Caco-2 (cell line): ENCODE data around the gene IGDCC3. TPM values are rescaled to one million over a fixed set of nuclear protein-coding genes. Genes with fewer than 3 reads are reported as not detected.

Source experiments
- BruUV-seq: library from RNA; stranded (reverse); fragments of 400-500 nt; replicated peaks from 2 replicates; lab custom pipeline; 2021; lab: Mats Ljungman, UMichigan
- CTCF ChIA-PET: fragments of 300-600 bp; sonication (Branson Sonifier 250); formaldehyde crosslinking; loops from one replicate; lab custom pipeline; 2022; ENCODE audit warnings: antibody characterized with exemption; lab: Charles Lee
- POLR2A ChIA-PET: fragments of 300-600 bp; sonication (Branson Sonifier 250); formaldehyde crosslinking; loops from one replicate; lab custom pipeline; 2022; ENCODE audit warnings: antibody characterized with exemption; lab: Charles Lee
- DNase-seq, 2 experiments: peaks; one replicate each; pipeline versions ENCODE4 v3.0.0 to v3.0.0-alpha.2; 2020 to 2022
- H3K27me3 ChIP-seq: replicated peaks from 2 replicates; pipeline ENCODE4 v1.6.0; 2011; ENCODE audit warnings: low read length; ENCODE audit not compliant: control insufficient read depth, insufficient read depth
- H3K36me3 ChIP-seq: 2 replicates; pipeline ENCODE4 v1.5.1; 2011; ENCODE audit warnings: low read length; ENCODE audit not compliant: control insufficient read depth, insufficient read depth
- H3K4me1 ChIP-seq: fragments of 250-450 bp; sonication (Bioruptor Pico); 2 replicates; pipeline ENCODE4 v1.5.1; 2020; ENCODE audit warnings: mild to moderate bottlenecking
- H3K4me3 ChIP-seq: 2 replicates; pipeline ENCODE4 v1.5.1; 2011; ENCODE audit warnings: low read depth, mild to moderate bottlenecking, control low read depth, low read length
- H3K9me3 ChIP-seq: fragments of 250-450 bp; sonication (Bioruptor Pico); 2 replicates; pipeline ENCODE4 v1.5.1; 2020; ENCODE audit warnings: mild to moderate bottlenecking, moderate library complexity
- H3K27ac Mint-ChIP-seq: one replicate; pipeline ENCODE4 v1.8.0; 2022; ENCODE audit warnings: mixed read lengths; ENCODE audit not compliant: unreplicated experiment
- H3K27me3 Mint-ChIP-seq: one replicate; pipeline ENCODE4 v1.8.0; 2022; ENCODE audit warnings: mixed read lengths; ENCODE audit not compliant: insufficient read depth, unreplicated experiment
- H3K36me3 Mint-ChIP-seq: one replicate; pipeline ENCODE4 v1.8.0; 2022; ENCODE audit warnings: mild to moderate bottlenecking, mixed read lengths; ENCODE audit not compliant: insufficient read depth, unreplicated experiment
- H3K4me1 Mint-ChIP-seq: one replicate; pipeline ENCODE4 v1.8.0; 2022; ENCODE audit warnings: low read depth, mixed read lengths; ENCODE audit not compliant: unreplicated experiment
- H3K4me3 Mint-ChIP-seq: one replicate; pipeline ENCODE4 v1.8.0; 2022; ENCODE audit warnings: mild to moderate bottlenecking, moderate library complexity, mixed read lengths; ENCODE audit not compliant: unreplicated experiment
- H3K9me3 Mint-ChIP-seq: one replicate; pipeline ENCODE4 v1.8.0; 2022; ENCODE audit warnings: mixed read lengths; ENCODE audit not compliant: unreplicated experiment
- intact Hi-C: fragments of 100-400 bp; cut with micrococcal nuclease; formaldehyde crosslinking; loops from one replicate; pipeline ENCODE4 v1.10.0; 2022; ENCODE audit not compliant: unreplicated experiment
- total RNA-seq: library from RNA; stranded (reverse); gene quantifications from 2 replicates; pipeline ENCODE4 v1.2.3, GENCODE V29; 2022
- TF ChIP-seq, protein P1 (sequence below), 2 experiments: fragments of 200-600 bp in 1 of 2; IDR thresholded peaks; 1 replicate in 1 of 2; 2 replicates in 1 of 2; pipeline versions ENCODE4 v1.5.1 to v1.8.0; 2011 to 2022; ENCODE audit warnings: antibody characterized with exemption in 1 of 2, control low read depth in 1 of 2, inconsistent platforms in 1 of 2, low read depth in 1 of 2, low read length in 1 of 2, mild to moderate bottlenecking in 1 of 2, moderate library complexity in 1 of 2; ENCODE audit not compliant: insufficient read depth in 1 of 2, severe bottlenecking in 1 of 2, unreplicated experiment in 1 of 2

The IGDCC3 gene
- total RNA-seq, 1 experiment from 2014 or later = 51.2 TPM

DNA sequence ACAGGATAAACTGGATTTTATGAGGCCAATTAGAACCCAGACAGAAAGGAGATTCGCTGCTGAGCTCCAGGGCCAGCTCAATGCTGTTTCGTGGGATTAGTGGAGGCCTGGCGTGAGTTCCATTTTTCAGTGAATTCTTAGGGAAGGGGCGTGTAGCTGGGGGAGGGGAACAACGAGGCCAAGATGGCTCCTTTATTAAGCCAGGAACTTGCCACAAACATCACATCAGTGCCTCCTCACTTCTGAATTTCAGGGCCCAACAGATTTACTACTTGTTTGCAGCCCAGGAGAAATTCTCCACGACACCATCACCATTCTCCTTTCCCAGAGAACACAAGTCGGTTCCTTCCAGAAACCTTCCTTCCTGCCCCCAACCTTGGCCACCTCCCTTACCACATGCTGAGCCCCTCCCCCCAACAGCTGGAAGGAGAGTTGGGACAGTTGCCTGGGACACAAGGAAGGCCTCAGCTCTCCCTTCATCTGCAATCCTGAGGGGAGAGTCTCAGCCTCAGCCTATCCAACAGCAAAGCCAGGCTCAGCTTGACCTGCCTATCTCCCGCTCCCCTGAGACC lies 39.1 kb upstream of the IGDCC3 start:
- Mint-ChIP-seq H3K27me3 (no peaks in the 10 kb centered on the region), H3K4me3 (no peak overlapping the region), H3K36me3 (no peaks in the 10 kb centered on the region), H3K9me3 (no peaks in the 10 kb centered on the region), H3K27ac (no peak overlapping the region), H3K4me1 (peaks cover 13% of the 10 kb centered on the region)
- Histone ChIP-seq H3K9me3 (no peaks in the 10 kb centered on the region), H3K36me3 (no peaks in the 10 kb centered on the region), H3K4me3 (no peak overlapping the region), H3K27me3 (no peaks in the 10 kb centered on the region), H3K4me1 (peaks cover 43% of the 10 kb centered on the region)
- BruUV-seq = no TSS peak
- DNase-seq = no peak
- intact Hi-C loops = no loop called here
- POLR2A ChIA-PET = no interaction called here
- TF ChIP-seq, protein P1, sequence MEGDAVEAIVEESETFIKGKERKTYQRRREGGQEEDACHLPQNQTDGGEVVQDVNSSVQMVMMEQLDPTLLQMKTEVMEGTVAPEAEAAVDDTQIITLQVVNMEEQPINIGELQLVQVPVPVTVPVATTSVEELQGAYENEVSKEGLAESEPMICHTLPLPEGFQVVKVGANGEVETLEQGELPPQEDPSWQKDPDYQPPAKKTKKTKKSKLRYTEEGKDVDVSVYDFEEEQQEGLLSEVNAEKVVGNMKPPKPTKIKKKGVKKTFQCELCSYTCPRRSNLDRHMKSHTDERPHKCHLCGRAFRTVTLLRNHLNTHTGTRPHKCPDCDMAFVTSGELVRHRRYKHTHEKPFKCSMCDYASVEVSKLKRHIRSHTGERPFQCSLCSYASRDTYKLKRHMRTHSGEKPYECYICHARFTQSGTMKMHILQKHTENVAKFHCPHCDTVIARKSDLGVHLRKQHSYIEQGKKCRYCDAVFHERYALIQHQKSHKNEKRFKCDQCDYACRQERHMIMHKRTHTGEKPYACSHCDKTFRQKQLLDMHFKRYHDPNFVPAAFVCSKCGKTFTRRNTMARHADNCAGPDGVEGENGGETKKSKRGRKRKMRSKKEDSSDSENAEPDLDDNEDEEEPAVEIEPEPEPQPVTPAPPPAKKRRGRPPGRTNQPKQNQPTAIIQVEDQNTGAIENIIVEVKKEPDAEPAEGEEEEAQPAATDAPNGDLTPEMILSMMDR (IDR thresholded peaks at IDR 0.05; ENCODE audit: insufficient read depth in 1 of 2, low read depth in 1 of 2, low read length in 1 of 2, severe bottlenecking in 1 of 2, unreplicated experiment in 1 of 2) = no peak
- CTCF ChIA-PET = interaction anchor here (1.1 kb wide), 1 partner anchor 15 kb away, joined by 8 read pairs; no protein-coding TSS in a partner anchor

DNA sequence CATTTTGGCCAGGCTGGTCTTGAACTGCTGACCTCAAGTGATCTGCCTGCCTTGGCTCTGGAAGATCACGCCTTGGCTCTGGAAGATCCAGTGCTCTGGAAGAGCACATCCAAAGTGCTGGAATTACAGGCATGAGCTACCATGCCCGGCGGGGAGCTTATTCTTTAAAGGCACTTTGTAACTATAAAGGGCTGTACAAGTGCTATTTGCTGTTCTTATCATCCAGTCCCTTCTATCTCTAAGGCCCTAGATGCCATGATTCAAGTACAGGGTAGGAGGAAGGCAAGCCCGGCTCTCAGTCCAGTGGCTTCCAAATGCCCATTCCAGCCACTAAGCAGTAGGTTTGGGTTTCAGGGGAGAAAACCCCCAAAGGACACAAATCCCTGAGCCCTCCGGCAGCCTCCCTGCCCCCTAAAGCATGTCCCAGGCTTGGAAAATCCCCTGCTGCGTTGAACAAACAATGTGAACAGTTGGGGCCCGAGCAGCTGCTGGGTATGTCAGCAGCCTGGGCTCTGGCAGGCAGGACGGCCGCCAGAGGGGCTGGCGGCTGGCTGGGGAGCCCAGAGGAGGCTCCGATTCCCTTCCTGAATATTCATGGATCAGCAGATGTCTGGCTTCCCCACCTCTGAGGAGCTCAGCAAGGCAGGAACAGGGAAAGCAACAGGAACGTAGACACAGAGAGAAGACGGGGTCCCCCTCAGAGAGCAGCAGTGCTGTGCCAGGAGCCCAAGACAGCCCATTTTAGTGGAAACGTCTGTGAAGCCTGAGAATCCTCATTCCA lies 37.2 kb upstream of the IGDCC3 start:
- ChIA-PET CTCF (interaction anchor here (1.3 kb wide), 1 partner anchor 13 kb away, joined by 6 read pairs; no protein-coding TSS in a partner anchor), POLR2A (interaction anchor here (1.0 kb wide), 1 partner anchor 110 kb away, joined by 3 read pairs; the partner anchor contains the start of gene RNU5B-1)
- no peak overlapping the region for H3K4me3 Mint-ChIP-seq
- Histone ChIP-seq H3K9me3 (no peaks in the 10 kb centered on the region), H3K36me3 (no peaks in the 10 kb centered on the region), H3K4me3 (no peak overlapping the region), H3K27me3 (no peaks in the 10 kb centered on the region), H3K4me1 (peaks cover 28% of the 10 kb centered on the region)
- H3K27ac Mint-ChIP-seq = peak overlapping the region; percentile 12
- no TSS peak for BruUV-seq
- DNase-seq = peak in 1 of 2 experiments; percentile 27
- intact Hi-C loops = no loop called here
- no peaks in the 10 kb centered on the region for H3K36me3 Mint-ChIP-seq
- peaks cover 18% of the 10 kb centered on the region for H3K4me1 Mint-ChIP-seq
- TF ChIP-seq, protein P1 (IDR thresholded peaks at IDR 0.05; ENCODE audit: insufficient read depth in 1 of 2, low read depth in 1 of 2, low read length in 1 of 2, severe bottlenecking in 1 of 2, unreplicated experiment in 1 of 2) = no peak
- H3K9me3 Mint-ChIP-seq = no peaks in the 10 kb centered on the region
- no peaks in the 10 kb centered on the region for H3K27me3 Mint-ChIP-seq

DNA sequence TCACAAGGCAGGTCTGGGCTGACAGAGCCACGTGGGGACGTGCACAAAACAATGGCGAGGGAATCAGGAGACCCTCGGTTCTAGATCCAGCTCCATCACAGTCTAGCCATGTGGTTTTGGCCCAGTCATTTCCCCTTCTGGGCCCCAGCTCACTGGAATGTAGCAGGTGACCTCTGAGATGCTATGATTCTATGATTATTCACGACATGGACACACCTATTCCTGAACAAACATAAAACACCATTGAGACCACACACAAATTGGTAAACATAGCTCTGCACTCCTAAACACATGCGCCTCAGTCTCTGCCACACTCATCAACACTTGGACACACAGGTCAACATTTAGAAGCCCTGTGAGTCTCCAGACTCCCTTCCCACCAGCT lies 36.0 kb upstream of the IGDCC3 start:
- DNase-seq = no peak
- Mint-ChIP-seq H3K4me1 (peaks cover 18% of the 10 kb centered on the region), H3K36me3 (no peaks in the 10 kb centered on the region), H3K27ac (no peak overlapping the region), H3K27me3 (no peaks in the 10 kb centered on the region), H3K4me3 (no peak overlapping the region), H3K9me3 (no peaks in the 10 kb centered on the region)
- peaks cover 25% of the 10 kb centered on the region for H3K4me1 ChIP-seq
- H3K4me3 ChIP-seq = no peak overlapping the region
- no peaks in the 10 kb centered on the region for H3K27me3 ChIP-seq
- no TSS peak for BruUV-seq
- TF ChIP-seq, protein P1 (IDR thresholded peaks at IDR 0.05; ENCODE audit: insufficient read depth in 1 of 2, low read depth in 1 of 2, low read length in 1 of 2, severe bottlenecking in 1 of 2, unreplicated experiment in 1 of 2) = no peak
- CTCF ChIA-PET = interaction anchor here (1.3 kb wide), 1 partner anchor 12 kb away, joined by 6 read pairs; no protein-coding TSS in a partner anchor
- H3K36me3 ChIP-seq = no peaks in the 10 kb centered on the region
- no peaks in the 10 kb centered on the region for H3K9me3 ChIP-seq
- POLR2A ChIA-PET = no interaction called here
- intact Hi-C loops = no loop called here
